Activated CD8-positive, alpha-beta T cell treated with anti-CD3 and anti-CD28 coated beads for 36 hours (primary cell): ENCODE measurements around the gene PRLH. TPM values are rescaled to one million over a fixed set of nuclear protein-coding genes. Genes with fewer than 3 reads are reported as not detected.

Source experiments
- ATAC-seq: fragments of 200-7000 bp; cut with Tn5 transposase; one replicate; pipeline ENCODE4 v1.10.0; 2021; ENCODE audit warnings: mild to moderate bottlenecking, moderate library complexity
- CTCF ChIA-PET: fragments of 350-600 bp; sonication (Branson Sonifier 250); formaldehyde crosslinking; loops from one replicate; lab custom pipeline; 2021; ENCODE audit warnings: antibody characterized with exemption; lab: Charles Lee
- POLR2A ChIA-PET: fragments of 350-600 bp; sonication (Branson Sonifier 250); formaldehyde crosslinking; loops from one replicate; lab custom pipeline; 2021; ENCODE audit warnings: antibody characterized with exemption; lab: Charles Lee
- DNase-seq: peaks from one replicate; pipeline ENCODE4 v3.0.0-alpha.2; 2020
- H3K27ac Mint-ChIP-seq: one replicate; pipeline ENCODE4 v1.8.0; 2021; ENCODE audit warnings: mild to moderate bottlenecking, mixed read lengths
- H3K27me3 Mint-ChIP-seq: one replicate; pipeline ENCODE4 v1.8.0; 2021; ENCODE audit warnings: mixed read lengths
- H3K36me3 Mint-ChIP-seq: one replicate; pipeline ENCODE4 v1.8.0; 2021; ENCODE audit warnings: low read depth, mixed read lengths
- H3K4me1 Mint-ChIP-seq: one replicate; pipeline ENCODE4 v1.8.0; 2021; ENCODE audit warnings: low read depth, mixed read lengths
- H3K4me3 Mint-ChIP-seq: one replicate; pipeline ENCODE4 v1.8.0; 2021; ENCODE audit warnings: mild to moderate bottlenecking, moderate library complexity, mixed read lengths
- H3K9me3 Mint-ChIP-seq: one replicate; pipeline ENCODE4 v1.8.0; 2021; ENCODE audit warnings: mixed read lengths
- CTCF ChIP-seq: fragments of 200-600 bp; IDR thresholded peaks from one replicate; pipeline ENCODE4 v1.8.0; 2022; ENCODE audit warnings: antibody characterized with exemption, mild to moderate bottlenecking
- intact Hi-C: fragments of 100-400 bp; cut with micrococcal nuclease; formaldehyde crosslinking; loops from one replicate; pipeline ENCODE4 v1.10.0; 2022
- total RNA-seq, 2 experiments: library from RNA; stranded (reverse); gene quantifications; one replicate each; pipeline ENCODE4 v1.2.3, GENCODE V29; 2021

PRLH gene
- total RNA-seq, 2 experiments from 2014 or later: not detected

DNA sequence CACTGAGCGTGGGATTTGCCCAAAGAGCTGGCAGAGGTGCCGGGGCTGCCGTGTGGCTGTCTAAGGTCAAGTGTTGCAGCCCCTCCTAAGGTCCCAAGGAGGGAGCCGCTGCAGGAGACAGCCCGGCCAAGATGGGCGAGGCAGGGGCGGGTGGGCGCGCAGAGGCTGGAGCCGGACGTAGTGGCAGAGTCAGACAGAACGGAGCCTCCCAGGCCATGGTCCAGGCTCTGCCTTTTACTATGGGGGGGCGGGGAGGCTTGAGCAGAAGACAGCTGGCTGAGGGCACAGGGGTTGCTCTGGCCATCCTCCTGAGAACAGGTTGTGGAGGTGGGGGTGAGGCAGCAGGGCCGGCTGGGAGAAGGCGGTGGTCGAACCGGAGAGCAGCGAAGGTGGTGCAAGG is 27.5 kb upstream of the PRLH start:
- Mint-ChIP-seq H3K27me3 (no peaks in the 10 kb centered on the region), H3K9me3 (no peaks in the 10 kb centered on the region), H3K4me1 (no peaks in the 10 kb centered on the region), H3K27ac (no peak overlapping the region), H3K4me3 (no peak overlapping the region), H3K36me3 (no peaks in the 10 kb centered on the region)
- DNase-seq (no peak), ATAC-seq (no peak)
- intact Hi-C loops: no loop called here
- CTCF ChIA-PET: interaction anchor here (2.0 kb wide), 2 partner anchors 26 to 33 kb away, joined by 8 to 10 read pairs; no protein-coding TSS in a partner anchor
- no peak for TF ChIP-seq CTCF
- POLR2A ChIA-PET: interaction anchor here (0.6 kb wide), 1 partner anchor 229 kb away, joined by 3 read pairs; no protein-coding TSS in a partner anchor

DNA sequence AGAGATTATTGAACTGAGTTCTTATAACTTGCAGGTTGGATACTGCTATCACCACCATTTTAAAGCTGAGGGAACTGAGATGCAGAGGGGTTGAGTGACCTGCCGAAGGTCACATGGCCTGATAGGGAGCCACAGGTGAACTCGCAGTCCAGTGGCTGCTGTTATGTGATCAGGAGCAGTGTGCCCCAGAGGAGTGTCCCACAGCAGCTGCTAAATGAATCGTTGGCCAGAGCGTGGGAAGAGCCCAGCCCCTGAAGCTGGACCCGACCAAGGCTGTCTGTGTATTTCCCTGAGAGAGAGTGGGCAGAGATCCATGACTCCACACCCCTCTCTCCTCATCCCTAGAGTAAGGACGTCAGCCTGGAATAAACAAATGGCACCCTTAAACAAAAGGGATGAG is 26.7 kb upstream of the PRLH start:
- ATAC-seq (no peak), DNase-seq (no peak)
- no peaks in the 10 kb centered on the region for H3K4me1 Mint-ChIP-seq
- no peaks in the 10 kb centered on the region for H3K9me3 Mint-ChIP-seq
- POLR2A ChIA-PET: no interaction called here
- no peak for TF ChIP-seq CTCF
- no peaks in the 10 kb centered on the region for H3K27me3 Mint-ChIP-seq
- CTCF ChIA-PET: interaction anchor here (2.0 kb wide), 2 partner anchors 27 to 33 kb away, joined by 8 to 10 read pairs; no protein-coding TSS in a partner anchor
- H3K4me3 Mint-ChIP-seq: no peak overlapping the region
- H3K36me3 Mint-ChIP-seq: no peaks in the 10 kb centered on the region
- no peak overlapping the region for H3K27ac Mint-ChIP-seq
- intact Hi-C loops: no loop called here

DNA sequence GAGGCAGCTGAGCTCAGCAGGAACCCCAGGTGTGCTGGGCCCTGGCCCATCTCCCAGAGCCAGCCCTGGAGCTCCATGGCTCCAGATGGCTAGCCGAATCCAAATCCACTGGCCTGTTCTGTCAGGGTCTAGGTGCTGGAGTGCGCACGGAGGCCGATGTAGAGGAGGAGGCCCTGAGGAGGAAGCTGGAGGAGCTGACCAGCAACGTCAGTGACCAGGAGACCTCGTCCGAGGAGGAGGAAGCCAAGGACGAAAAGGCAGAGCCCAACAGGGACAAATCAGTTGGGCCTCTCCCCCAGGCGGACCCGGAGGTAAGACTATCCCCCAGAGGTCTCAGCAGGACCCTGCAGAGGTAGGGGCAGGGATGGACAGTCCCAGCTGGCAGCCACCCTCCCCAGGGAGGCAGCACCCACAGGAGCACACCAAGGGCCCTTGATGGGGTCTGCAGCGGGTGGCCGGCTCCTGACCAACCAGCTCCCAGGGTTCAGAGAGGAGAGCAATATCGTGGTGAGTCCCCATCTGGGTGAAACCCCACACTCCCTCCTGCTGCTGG is 26.1 kb upstream of the PRLH start:
- ChIA-PET CTCF (interaction anchor here (2.0 kb wide), 2 partner anchors 28 to 32 kb away, joined by 8 to 10 read pairs; no protein-coding TSS in a partner anchor), POLR2A (no interaction called here)
- intact Hi-C loops: no loop called here
- Mint-ChIP-seq H3K4me1 (no peaks in the 10 kb centered on the region), H3K27ac (no peak overlapping the region), H3K4me3 (no peak overlapping the region), H3K9me3 (no peaks in the 10 kb centered on the region), H3K27me3 (no peaks in the 10 kb centered on the region), H3K36me3 (no peaks in the 10 kb centered on the region)
- DNase-seq (no peak), ATAC-seq (no peak)
- no peak for TF ChIP-seq CTCF

DNA sequence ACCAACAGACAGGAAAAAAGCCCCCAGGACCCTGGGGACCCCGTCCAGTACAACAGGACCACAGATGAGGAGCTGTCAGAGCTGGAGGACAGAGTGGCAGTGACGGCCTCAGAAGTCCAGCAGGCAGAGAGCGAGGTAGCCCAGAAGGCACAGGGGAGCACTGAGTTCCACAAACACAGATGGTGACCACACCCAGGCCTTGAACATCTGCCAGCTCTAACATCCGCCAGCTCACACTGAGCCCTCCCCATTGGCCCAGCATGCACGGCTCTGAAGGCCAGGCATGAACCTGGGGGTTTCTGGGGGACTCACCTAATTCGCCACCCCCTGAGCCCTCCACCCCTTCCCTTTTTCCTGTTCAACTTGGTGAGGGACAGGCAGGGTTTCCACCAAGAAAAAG is 25.6 kb upstream of the PRLH start:
- Mint-ChIP-seq H3K27ac (no peak overlapping the region), H3K36me3 (no peaks in the 10 kb centered on the region), H3K4me3 (no peak overlapping the region), H3K4me1 (no peaks in the 10 kb centered on the region), H3K27me3 (no peaks in the 10 kb centered on the region), H3K9me3 (no peaks in the 10 kb centered on the region)
- DNase-seq: no peak
- intact Hi-C loops: no loop called here
- ChIA-PET CTCF (interaction anchor here (1.1 to 2.0 kb wide), 2 partner anchors 28 to 31 kb away, joined by 3 to 8 read pairs; no protein-coding TSS in a partner anchor), POLR2A (no interaction called here)
- ATAC-seq: no peak
- no peak for TF ChIP-seq CTCF

GRCh38 chr2:237541243-237541642 is 25.1 kb upstream of the PRLH start:
- ATAC-seq: no peak
- Mint-ChIP-seq H3K4me3 (no peak overlapping the region), H3K9me3 (no peaks in the 10 kb centered on the region), H3K27ac (no peak overlapping the region), H3K4me1 (no peaks in the 10 kb centered on the region), H3K27me3 (no peaks in the 10 kb centered on the region), H3K36me3 (no peaks in the 10 kb centered on the region)
- intact Hi-C loops: no loop called here
- no peak for DNase-seq
- CTCF ChIA-PET: interaction anchor here (1.1 kb wide), 1 partner anchor 28 kb away, joined by 3 read pairs; no protein-coding TSS in a partner anchor
- POLR2A ChIA-PET: no interaction called here
- TF ChIP-seq CTCF: no peak
